PC-3 (cell line): Measurements from ENCODE around the gene TCEANC2. TPM values are rescaled to one million over a fixed set of nuclear protein-coding genes. Genes with fewer than 3 reads are reported as not detected.
"Not testable (repeated sequence)": the region's sequence is repeated elsewhere in the genome, so short reads cannot be mapped to it uniquely, and the experiment has no call there.

Experiments
- ATAC-seq: fragments of 200-7000 bp; cut with Tn5 transposase; 2 replicates; pipeline ENCODE4 v1.9.1; 2020; ENCODE audit warnings: mild to moderate bottlenecking, moderate library complexity
- BruUV-seq: library from RNA; stranded (reverse); fragments of 400-500 nt; replicated peaks from 2 replicates; lab custom pipeline; 2021; lab: Mats Ljungman, UMichigan
- CTCF ChIA-PET: fragments of 300-600 bp; sonication (Branson Sonifier 250); formaldehyde crosslinking; loops from one replicate; lab custom pipeline; 2022; ENCODE audit warnings: antibody characterized with exemption; lab: Charles Lee
- POLR2A ChIA-PET: fragments of 300-600 bp; sonication (Branson Sonifier 250); formaldehyde crosslinking; loops from one replicate; lab custom pipeline; 2022; ENCODE audit warnings: antibody characterized with exemption; ENCODE audit not compliant: unreplicated experiment; lab: Charles Lee
- DNase-seq: peaks from one replicate; pipeline ENCODE4 v3.0.0-alpha.2; 2015
- H2AFZ ChIP-seq: fragments of 300-600 bp; sonication (generic); 2 replicates; pipeline ENCODE4 v1.6.0; 2016; ENCODE audit warnings: antibody characterized with exemption, low read length
- H3F3A ChIP-seq: fragments of 300-600 bp; sonication (generic); one replicate; pipeline ENCODE4 v1.6.0; 2017; ENCODE audit warnings: antibody characterized with exemption, low read length, control low read depth, mild to moderate bottlenecking; ENCODE audit not compliant: unreplicated experiment
- H3K27ac ChIP-seq: fragments of 300-600 bp; sonication (generic); 2 replicates; pipeline ENCODE4 v1.5.1; 2016; ENCODE audit warnings: mild to moderate bottlenecking, low read length
- H3K27me3 ChIP-seq: fragments of 300-600 bp; sonication (generic); 2 replicates; pipeline ENCODE4 v1.6.1; 2016; ENCODE audit warnings: low read length, mixed read lengths
- H3K36me3 ChIP-seq: fragments of 300-600 bp; sonication (generic); 2 replicates; pipeline ENCODE4 v1.6.1; 2016; ENCODE audit warnings: low read depth, mixed run types, low read length, mixed read lengths
- H3K4me1 ChIP-seq: fragments of 300-600 bp; sonication (generic); 2 replicates; pipeline ENCODE4 v1.5.1; 2016; ENCODE audit warnings: low read length; ENCODE audit not compliant: insufficient read depth
- H3K4me2 ChIP-seq: fragments of 300-600 bp; sonication (generic); 2 replicates; pipeline ENCODE4 v1.6.0; 2016; ENCODE audit warnings: low read length
- H3K4me3 ChIP-seq: fragments of 300-600 bp; sonication (generic); 2 replicates; pipeline ENCODE4 v1.5.1; 2016; ENCODE audit warnings: mild to moderate bottlenecking, low read length, mixed read lengths
- H3K79me2 ChIP-seq: fragments of 300-600 bp; sonication (generic); 2 replicates; pipeline ENCODE4 v1.6.1; 2017; ENCODE audit warnings: low read length, mixed read lengths
- H3K9ac ChIP-seq: fragments of 300-600 bp; sonication (generic); 2 replicates; pipeline ENCODE4 v1.6.0; 2016; ENCODE audit warnings: mild to moderate bottlenecking, low read length
- H3K9me2 ChIP-seq: fragments of 300-600 bp; sonication (generic); replicated peaks from 2 replicates; pipeline ENCODE4 v1.6.1; 2016; ENCODE audit warnings: mixed run types, low read length, mixed read lengths
- H3K9me3 ChIP-seq: fragments of 300-600 bp; sonication (generic); 2 replicates; pipeline ENCODE4 v1.6.1; 2016; ENCODE audit warnings: low read length, mixed read lengths
- H4K20me1 ChIP-seq: fragments of 300-600 bp; sonication (generic); 2 replicates; pipeline ENCODE4 v1.6.1; 2016; ENCODE audit warnings: low read length, mixed read lengths
- CTCF ChIP-seq: fragments of 300-600 bp; sonication (generic); conservative IDR thresholded peaks from 2 replicates; pipeline ENCODE4 v1.5.1; 2017; ENCODE audit warnings: antibody characterized with exemption, low read depth, mild to moderate bottlenecking, low read length
- EZH2 ChIP-seq: fragments of 300-600 bp; sonication (generic); IDR thresholded peaks from one replicate; pipeline ENCODE4 v1.6.1; 2017; ENCODE audit warnings: antibody characterized with exemption, mild to moderate bottlenecking, low read length; ENCODE audit not compliant: unreplicated experiment
- EZH2phosphoT487 ChIP-seq: fragments of 300-600 bp; sonication (generic); IDR thresholded peaks from 2 replicates; pipeline ENCODE4 v1.6.1; 2018; ENCODE audit warnings: mild to moderate bottlenecking, antibody characterized with exemption, low read length, borderline replicate concordance
- intact Hi-C: fragments of 100-400 bp; cut with micrococcal nuclease; formaldehyde crosslinking; loops from 2 replicates; pipeline ENCODE4 v1.9.0; 2023
- total RNA-seq: library from RNA; depleted of rRNA; stranded (reverse); fragments of >200 nt; gene quantifications from 2 replicates; pipeline ENCODE4 v1.2.3, GENCODE V29; 2014

TCEANC2 gene
- total RNA-seq, 1 experiment from 2014 or later = 4.2 TPM

GRCh38 chr1:54018635-54019034 lies 34.8 kb upstream of the TCEANC2 start:
- H2AFZ ChIP-seq = no peak overlapping the region
- no peak for ATAC-seq
- H3K27me3 ChIP-seq = no peaks in the 10 kb centered on the region
- POLR2A ChIA-PET = no interaction called here
- no peaks in the 10 kb centered on the region for H3K79me2 ChIP-seq
- no peak for TF ChIP-seq EZH2phosphoT487
- no peak for TF ChIP-seq CTCF
- no peak for TF ChIP-seq EZH2
- no peaks in the 10 kb centered on the region for H4K20me1 ChIP-seq
- no peaks in the 10 kb centered on the region for H3F3A ChIP-seq
- DNase-seq = no peak
- H3K9me2 ChIP-seq = no peaks in the 10 kb centered on the region
- intact Hi-C loops = no loop called here
- H3K4me3 ChIP-seq = no peak overlapping the region
- CTCF ChIA-PET = no interaction called here
- H3K9me3 ChIP-seq = no peaks in the 10 kb centered on the region
- H3K4me2 ChIP-seq = no peak overlapping the region
- BruUV-seq = no TSS peak
- no peak overlapping the region for H3K27ac ChIP-seq
- no peak overlapping the region for H3K9ac ChIP-seq
- no peaks in the 10 kb centered on the region for H3K36me3 ChIP-seq
- H3K4me1 ChIP-seq = peaks cover 10% of the 10 kb centered on the region

- intact Hi-C loops, H2AFZ ChIP-seq, DNase-seq, H3K9me3 ChIP-seq, H3F3A ChIP-seq, H4K20me1 ChIP-seq, H3K9ac ChIP-seq, H3K36me3 ChIP-seq, H3K79me2 ChIP-seq, H3K27ac ChIP-seq, H3K4me1 ChIP-seq, CTCF ChIA-PET, H3K4me3 ChIP-seq, H3K27me3 ChIP-seq, BruUV-seq, H3K4me2 ChIP-seq, ATAC-seq, POLR2A ChIA-PET, H3K9me2 ChIP-seq: not testable (repeated sequence)
Observed at GRCh38 chr1:54019562-54020176, 33.7 kb upstream of the TCEANC2 start.

- no TSS peak for BruUV-seq
- H3K9ac ChIP-seq = no peak overlapping the region
- H3K9me3 ChIP-seq = no peaks in the 10 kb centered on the region
- H3K27ac ChIP-seq = no peak overlapping the region
- no peaks in the 10 kb centered on the region for H3K79me2 ChIP-seq
- H3K36me3 ChIP-seq = no peaks in the 10 kb centered on the region
- H2AFZ ChIP-seq = no peak overlapping the region
- ChIA-PET POLR2A (no interaction called here), CTCF (no interaction called here)
- intact Hi-C loops = no loop called here
- DNase-seq (no peak), ATAC-seq (no peak)
- H4K20me1 ChIP-seq = no peaks in the 10 kb centered on the region
- H3K27me3 ChIP-seq = no peaks in the 10 kb centered on the region
- no peak overlapping the region for H3K4me3 ChIP-seq
- no peaks in the 10 kb centered on the region for H3F3A ChIP-seq
- no peak overlapping the region for H3K4me2 ChIP-seq
- no peaks in the 10 kb centered on the region for H3K4me1 ChIP-seq
- H3K9me2 ChIP-seq = no peaks in the 10 kb centered on the region
- TF ChIP-seq EZH2phosphoT487 (no peak), EZH2 (no peak)
Observed at GRCh38 chr1:54024358-54024757, 29.1 kb upstream of the TCEANC2 start.

GRCh38 chr1:54024811-54025210 lies 28.6 kb upstream of the TCEANC2 start:
- H3K9ac ChIP-seq, H3K79me2 ChIP-seq, H3F3A ChIP-seq, H3K27ac ChIP-seq, intact Hi-C loops, H3K36me3 ChIP-seq, CTCF ChIA-PET, H3K9me3 ChIP-seq, H3K9me2 ChIP-seq, H3K4me1 ChIP-seq, H3K4me2 ChIP-seq, H3K4me3 ChIP-seq, H4K20me1 ChIP-seq, BruUV-seq, DNase-seq, POLR2A ChIA-PET, ATAC-seq, H2AFZ ChIP-seq, H3K27me3 ChIP-seq: not testable (repeated sequence)
